CD14-positive monocyte (primary cell): ENCODE data around the gene B3GNT2. TPM values are rescaled to one million over a fixed set of nuclear protein-coding genes. Genes with fewer than 3 reads are reported as not detected.

Experiments
- DNase-seq, 3 donors: peaks; one replicate each; pipeline ENCODE4 v3.0.0-alpha.2; 2011 to 2022
- H2AFZ ChIP-seq: 2 replicates; pipeline ENCODE4 v1.6.0; 2012; ENCODE audit warnings: mild to moderate bottlenecking, low read depth, low read length, inconsistent platforms; ENCODE audit not compliant: insufficient read depth, poor library complexity, severe bottlenecking
- H3K27ac ChIP-seq, 2 donors: 1 replicate in 1 of 2; 2 replicates in 1 of 2; pipeline ENCODE4 v1.5.1; 2012 to 2013; ENCODE audit warnings: low read length in 2 of 2, control low read depth in 1 of 2, inconsistent platforms in 1 of 2, low read depth in 1 of 2, mild to moderate bottlenecking in 1 of 2
- H3K27me3 ChIP-seq, 2 donors: one replicate each; pipeline versions ENCODE4 v1.6.0 to v1.6.1; 2011 to 2013; ENCODE audit warnings: low read length in 2 of 2; ENCODE audit not compliant: control insufficient read depth in 2 of 2, insufficient read depth in 2 of 2
- H3K36me3 ChIP-seq, 2 donors: replicated peaks in 1 of 2; 1 replicate in 1 of 2; 2 replicates in 1 of 2; pipeline versions ENCODE4 v1.5.1 to v1.6.1; 2012 to 2013; ENCODE audit warnings: low read length in 2 of 2, control low read depth in 1 of 2, inconsistent platforms in 1 of 2, mild to moderate bottlenecking in 1 of 2; ENCODE audit not compliant: insufficient read depth in 2 of 2, control insufficient read depth in 1 of 2
- H3K4me1 ChIP-seq, 2 donors: 1 replicate in 1 of 2; 2 replicates in 1 of 2; pipeline versions ENCODE4 v1.5.1 to v1.6.1; 2012 to 2013; ENCODE audit warnings: low read length in 2 of 2, control low read depth in 1 of 2, inconsistent platforms in 1 of 2, mild to moderate bottlenecking in 1 of 2, moderate library complexity in 1 of 2; ENCODE audit not compliant: insufficient read depth in 2 of 2, control insufficient read depth in 1 of 2
- H3K4me2 ChIP-seq: replicated peaks from 2 replicates; pipeline ENCODE3; 2012; ENCODE audit warnings: low read length, moderate library complexity, mild to moderate bottlenecking; ENCODE audit not compliant: poor library complexity, severe bottlenecking; ENCODE audit errors: extremely low read depth
- H3K4me3 ChIP-seq, 3 experiments: fragments of 200-600 bp in 1 of 3; sonication (generic) in 1 of 3; replicated peaks in 1 of 3; 1 replicate in 2 of 3; 2 replicates in 1 of 3; pipeline ENCODE4 v1.5.1; 2011 to 2013; ENCODE audit warnings: low read length in 3 of 3, mild to moderate bottlenecking in 3 of 3, control low read depth in 2 of 3, low read depth in 2 of 3, inconsistent platforms in 1 of 3, moderate library complexity in 1 of 3
- H3K79me2 ChIP-seq: 2 replicates; pipeline ENCODE4 v1.6.0; 2012; ENCODE audit warnings: mild to moderate bottlenecking, control low read depth, inconsistent platforms, low read length, moderate library complexity; ENCODE audit not compliant: insufficient read depth
- H3K9ac ChIP-seq: 2 replicates; pipeline ENCODE4 v1.6.0; 2017; ENCODE audit warnings: low read length, mild to moderate bottlenecking; ENCODE audit not compliant: insufficient read depth, poor library complexity, severe bottlenecking
- H3K9me3 ChIP-seq, 2 donors: replicated peaks in 1 of 2; 1 replicate in 1 of 2; 2 replicates in 1 of 2; pipeline versions ENCODE4 v1.5.1 to v1.6.1; 2012 to 2013; ENCODE audit warnings: low read length in 2 of 2, control low read depth in 1 of 2; ENCODE audit not compliant: control insufficient read depth in 1 of 2, insufficient read depth in 1 of 2
- H4K20me1 ChIP-seq: 2 replicates; pipeline ENCODE4 v1.6.0; 2012; ENCODE audit warnings: mild to moderate bottlenecking, low read length, control low read depth, moderate library complexity; ENCODE audit not compliant: insufficient read depth
- H3K27ac Mint-ChIP-seq, 7 donors: one replicate each; pipeline ENCODE4 v1.8.0; 2020; ENCODE audit warnings: mild to moderate bottlenecking in 7 of 7, mixed read lengths in 7 of 7, moderate library complexity in 6 of 7, inconsistent platforms in 2 of 7
- H3K27me3 Mint-ChIP-seq, 3 donors: one replicate each; pipeline ENCODE4 v1.8.0; 2021 to 2022; ENCODE audit warnings: low read depth in 3 of 3, mild to moderate bottlenecking in 3 of 3, mixed read lengths in 3 of 3, moderate library complexity in 3 of 3, inconsistent platforms in 1 of 3
- H3K36me3 Mint-ChIP-seq, 2 donors: one replicate each; pipeline ENCODE4 v1.8.0; 2020; ENCODE audit warnings: mixed read lengths in 2 of 2, inconsistent platforms in 1 of 2, mild to moderate bottlenecking in 1 of 2
- H3K4me1 Mint-ChIP-seq: one replicate; pipeline ENCODE4 v1.8.0; 2020; ENCODE audit warnings: mild to moderate bottlenecking, mixed read lengths
- H3K4me3 Mint-ChIP-seq, 2 donors: one replicate each; pipeline ENCODE4 v1.8.0; 2020; ENCODE audit warnings: mild to moderate bottlenecking in 2 of 2, mixed read lengths in 2 of 2, moderate library complexity in 1 of 2
- H3K9me3 Mint-ChIP-seq, 7 donors: one replicate each; pipeline ENCODE4 v1.8.0; 2020 to 2022; ENCODE audit warnings: mixed read lengths in 7 of 7, mild to moderate bottlenecking in 6 of 7, moderate library complexity in 6 of 7, inconsistent platforms in 2 of 7
- WGBS: methylation state at CpG from one replicate; pipeline ENCODE4 v1.1.5; 2013; ENCODE audit warnings: missing lambda C conversion rate; ENCODE audit not compliant: insufficient coverage; 5-methylcytosine and 5-hydroxymethylcytosine counted together
- intact Hi-C, 2 donors: fragments of 100-400 bp; cut with micrococcal nuclease; formaldehyde crosslinking; loops; one replicate each; pipeline versions ENCODE4 v1.15.0 to v1.15.1; 2023
- polyA plus RNA-seq, 3 donors: library from polyadenylated mRNA; depleted of rRNA in 1 of 3; unstranded in 2 of 3; stranded (reverse) in 1 of 3; fragments of 300-500 nt in 2 of 3; fragments of >200 nt in 1 of 3; fragmentation: Illumina TruSeq in 2 of 3; gene quantifications; 1 replicate in 2 of 3; 2 replicates in 1 of 3; pipeline ENCODE4 v1.2.3, GENCODE V29; 2012 to 2021
- TF ChIP-seq, protein P1 (sequence below): fragments of 200-600 bp; IDR thresholded peaks from one replicate; pipeline ENCODE4 v1.8.0; 2022; ENCODE audit warnings: antibody characterized with exemption, mild to moderate bottlenecking

B3GNT2 gene
- polyA plus RNA-seq, 3 donors = 15.9 to 34.7 (median 18.5) TPM

DNA sequence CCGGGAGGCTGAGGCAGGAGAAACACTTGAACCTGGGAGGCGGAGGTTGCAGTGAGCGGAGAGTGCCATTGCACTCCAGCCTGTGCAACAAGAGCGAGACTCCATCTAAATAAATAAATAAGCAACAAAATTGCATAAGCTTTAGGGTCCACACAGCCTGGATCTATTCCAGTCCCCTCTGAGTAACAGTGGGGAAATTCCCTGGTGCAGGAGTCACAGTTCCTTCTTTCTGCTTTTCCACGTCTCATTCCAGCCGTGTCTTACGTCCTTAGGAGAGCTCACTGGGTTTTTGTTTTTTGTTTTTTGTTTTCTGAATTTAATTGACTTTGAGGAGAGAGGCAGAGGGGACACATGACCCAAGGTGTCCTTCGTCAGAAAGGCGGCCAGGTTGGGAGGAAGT is 44.6 kb downstream of the B3GNT2 start:
- no peaks in the 10 kb centered on the region for H3K4me1 ChIP-seq
- no peak overlapping the region for H3K4me2 ChIP-seq
- Mint-ChIP-seq H3K4me1 (no peaks in the 10 kb centered on the region), H3K9me3 (no peaks in the 10 kb centered on the region), H3K27ac (no peak overlapping the region), H3K4me3 (no peak overlapping the region), H3K36me3 (no peaks in the 10 kb centered on the region), H3K27me3 (peaks cover 2 to 3% (median 3%) of the 10 kb centered on the region in 3 donors)
- H2AFZ ChIP-seq = no peak overlapping the region
- no peaks in the 10 kb centered on the region for H3K27me3 ChIP-seq
- H3K27ac ChIP-seq = no peak overlapping the region
- no peaks in the 10 kb centered on the region for H4K20me1 ChIP-seq
- no peak for DNase-seq
- WGBS = 100% methylated on average over 4 of the region's 9 CpGs
- no peaks in the 10 kb centered on the region for H3K36me3 ChIP-seq
- no peak overlapping the region for H3K4me3 ChIP-seq
- H3K9me3 ChIP-seq = no peaks in the 10 kb centered on the region
- no peaks in the 10 kb centered on the region for H3K79me2 ChIP-seq
- intact Hi-C loops = no loop called here
- no peak overlapping the region for H3K9ac ChIP-seq
- TF ChIP-seq, protein P1, sequence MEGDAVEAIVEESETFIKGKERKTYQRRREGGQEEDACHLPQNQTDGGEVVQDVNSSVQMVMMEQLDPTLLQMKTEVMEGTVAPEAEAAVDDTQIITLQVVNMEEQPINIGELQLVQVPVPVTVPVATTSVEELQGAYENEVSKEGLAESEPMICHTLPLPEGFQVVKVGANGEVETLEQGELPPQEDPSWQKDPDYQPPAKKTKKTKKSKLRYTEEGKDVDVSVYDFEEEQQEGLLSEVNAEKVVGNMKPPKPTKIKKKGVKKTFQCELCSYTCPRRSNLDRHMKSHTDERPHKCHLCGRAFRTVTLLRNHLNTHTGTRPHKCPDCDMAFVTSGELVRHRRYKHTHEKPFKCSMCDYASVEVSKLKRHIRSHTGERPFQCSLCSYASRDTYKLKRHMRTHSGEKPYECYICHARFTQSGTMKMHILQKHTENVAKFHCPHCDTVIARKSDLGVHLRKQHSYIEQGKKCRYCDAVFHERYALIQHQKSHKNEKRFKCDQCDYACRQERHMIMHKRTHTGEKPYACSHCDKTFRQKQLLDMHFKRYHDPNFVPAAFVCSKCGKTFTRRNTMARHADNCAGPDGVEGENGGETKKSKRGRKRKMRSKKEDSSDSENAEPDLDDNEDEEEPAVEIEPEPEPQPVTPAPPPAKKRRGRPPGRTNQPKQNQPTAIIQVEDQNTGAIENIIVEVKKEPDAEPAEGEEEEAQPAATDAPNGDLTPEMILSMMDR = no peak

- Mint-ChIP-seq H3K9me3 (no peaks in the 10 kb centered on the region), H3K27me3 (peaks cover 1 to 5% (median 3%) of the 10 kb centered on the region in 3 donors), H3K27ac (no peak overlapping the region), H3K36me3 (no peaks in the 10 kb centered on the region), H3K4me1 (no peaks in the 10 kb centered on the region), H3K4me3 (no peak overlapping the region)
- Histone ChIP-seq H3K4me1 (no peaks in the 10 kb centered on the region), H2AFZ (no peak overlapping the region), H4K20me1 (no peaks in the 10 kb centered on the region), H3K9me3 (no peaks in the 10 kb centered on the region), H3K4me3 (no peak overlapping the region), H3K79me2 (no peaks in the 10 kb centered on the region), H3K36me3 (no peaks in the 10 kb centered on the region), H3K4me2 (no peak overlapping the region), H3K27ac (no peak overlapping the region), H3K9ac (no peak overlapping the region), H3K27me3 (no peaks in the 10 kb centered on the region)
- 100% methylated on average over 2 of the region's 6 CpGs for WGBS
- TF ChIP-seq, protein P1 = no peak
- intact Hi-C loops = no loop called here
- no peak for DNase-seq
These were observed 48.1 kb downstream of the B3GNT2 start for GRCh38 chr2:62243983-62244382.
